ENCODE data around the gene POLRMT.
"Not testable (repeated sequence)": the region's sequence is repeated elsewhere in the genome, so short reads cannot be mapped to it uniquely, and the experiment has no call there.

Gene POLRMT

DNA sequence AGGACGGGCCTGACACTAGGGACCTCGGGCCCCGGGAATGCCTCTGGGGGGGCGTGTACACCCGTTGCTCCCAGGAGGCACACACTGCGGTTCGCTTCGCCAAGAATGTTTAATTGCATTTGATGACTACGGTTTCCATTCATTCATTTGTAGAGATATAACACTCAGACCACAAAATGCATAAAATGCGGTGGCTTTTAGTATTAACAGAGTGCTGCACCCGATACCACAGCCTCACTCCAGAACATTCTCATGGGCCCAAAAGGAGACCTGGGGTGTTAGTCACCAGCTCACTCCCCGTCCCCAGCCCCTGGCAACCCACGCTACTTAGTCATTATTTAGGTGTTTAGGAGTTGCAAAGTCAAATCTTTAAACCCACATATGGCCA lies 21.9 kb downstream of the POLRMT start:
- no peak for DNase-seq (ENCODE audit: low read depth, low spot score)

DNA sequence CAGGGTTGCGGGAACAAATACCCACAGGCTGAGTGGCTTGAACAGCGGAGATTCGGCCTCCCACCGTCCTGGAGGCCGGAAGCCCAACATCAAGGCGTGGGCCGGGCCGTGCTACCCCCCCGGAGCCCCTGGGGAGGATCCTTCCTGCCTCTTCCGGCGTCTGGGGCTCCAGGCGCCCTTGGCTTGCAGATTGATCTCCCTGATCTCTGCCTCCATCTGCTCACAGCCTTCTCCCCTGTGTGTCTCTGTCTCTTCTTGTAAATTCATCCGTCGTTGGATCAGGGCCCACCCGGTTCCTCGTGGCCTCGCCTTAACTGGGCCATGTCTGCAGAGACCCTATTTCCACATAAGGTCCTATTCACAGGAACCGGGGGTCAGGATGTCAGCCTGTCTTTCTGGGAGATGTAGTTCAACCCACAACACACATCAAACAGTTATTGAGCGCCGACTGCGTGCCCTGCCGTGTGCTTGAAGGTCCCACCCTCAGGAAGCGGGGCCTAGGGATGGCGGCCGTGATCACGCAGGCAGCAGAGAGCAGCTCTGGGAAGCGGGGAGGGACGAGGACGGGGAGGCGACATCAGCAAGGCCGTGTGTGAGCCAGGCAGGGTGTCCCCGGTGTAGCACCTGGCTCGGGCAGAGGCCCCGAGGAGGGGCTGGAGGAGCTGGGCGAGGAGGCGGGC lies 22.4 kb downstream of the POLRMT start:
- no peak for DNase-seq (ENCODE audit: low read depth, low spot score)

DNA sequence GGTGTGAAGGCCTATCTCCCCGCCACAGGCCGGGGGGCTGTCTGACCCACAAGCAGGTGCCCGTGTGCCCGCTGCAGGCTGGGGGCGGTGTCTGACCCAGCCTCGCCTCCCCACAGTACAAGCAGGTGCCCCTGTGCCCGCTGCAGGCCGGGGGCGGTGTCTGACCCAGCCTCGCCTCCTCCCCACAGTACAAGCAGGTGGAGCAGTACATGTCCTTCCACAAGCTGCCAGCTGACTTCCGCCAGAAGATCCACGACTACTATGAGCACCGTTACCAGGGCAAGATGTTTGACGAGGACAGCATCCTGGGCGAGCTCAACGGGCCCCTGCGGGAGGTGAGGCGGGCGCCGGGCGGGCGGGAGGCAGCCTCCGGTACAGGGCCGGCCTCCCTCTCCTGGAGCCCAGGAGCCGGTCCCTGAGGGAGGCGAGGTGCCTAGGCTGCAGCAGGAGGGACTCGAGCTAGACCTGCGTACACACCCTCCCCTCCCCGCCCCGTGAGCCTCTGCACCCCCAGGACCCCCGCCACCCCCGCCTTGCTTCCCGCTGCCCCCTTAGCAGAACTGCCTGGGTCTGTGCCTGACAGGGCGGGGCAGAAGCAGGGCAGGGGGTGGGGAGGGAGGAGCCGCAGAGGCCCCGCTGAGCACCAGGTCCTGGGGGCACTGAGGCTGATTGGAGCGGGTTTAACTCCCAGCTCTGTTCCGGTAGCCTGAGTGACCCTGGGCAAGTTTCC lies 23.1 kb downstream of the POLRMT start:
- DNase-seq (ENCODE audit: low read depth, low spot score): no peak

DNA sequence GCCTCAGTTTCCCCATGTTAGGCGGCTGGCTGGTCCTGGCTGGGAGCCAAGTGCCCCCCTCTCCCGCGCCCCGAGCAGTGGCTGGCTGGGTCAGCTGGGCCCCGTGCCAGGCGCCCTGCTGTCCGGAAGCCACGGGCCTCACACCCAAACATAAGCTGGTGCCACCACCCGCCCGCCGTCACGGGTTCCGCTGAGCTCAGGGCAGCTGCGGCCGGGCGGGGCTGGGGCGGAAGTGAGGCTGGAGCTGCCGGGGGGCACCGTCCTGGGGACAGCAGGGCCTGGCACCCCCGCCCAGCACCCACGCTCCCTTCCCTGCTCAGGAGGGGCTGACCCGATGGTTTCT lies 24.4 kb downstream of the POLRMT start:
- DNase-seq (ENCODE audit: low read depth, low spot score): no peak

DNA sequence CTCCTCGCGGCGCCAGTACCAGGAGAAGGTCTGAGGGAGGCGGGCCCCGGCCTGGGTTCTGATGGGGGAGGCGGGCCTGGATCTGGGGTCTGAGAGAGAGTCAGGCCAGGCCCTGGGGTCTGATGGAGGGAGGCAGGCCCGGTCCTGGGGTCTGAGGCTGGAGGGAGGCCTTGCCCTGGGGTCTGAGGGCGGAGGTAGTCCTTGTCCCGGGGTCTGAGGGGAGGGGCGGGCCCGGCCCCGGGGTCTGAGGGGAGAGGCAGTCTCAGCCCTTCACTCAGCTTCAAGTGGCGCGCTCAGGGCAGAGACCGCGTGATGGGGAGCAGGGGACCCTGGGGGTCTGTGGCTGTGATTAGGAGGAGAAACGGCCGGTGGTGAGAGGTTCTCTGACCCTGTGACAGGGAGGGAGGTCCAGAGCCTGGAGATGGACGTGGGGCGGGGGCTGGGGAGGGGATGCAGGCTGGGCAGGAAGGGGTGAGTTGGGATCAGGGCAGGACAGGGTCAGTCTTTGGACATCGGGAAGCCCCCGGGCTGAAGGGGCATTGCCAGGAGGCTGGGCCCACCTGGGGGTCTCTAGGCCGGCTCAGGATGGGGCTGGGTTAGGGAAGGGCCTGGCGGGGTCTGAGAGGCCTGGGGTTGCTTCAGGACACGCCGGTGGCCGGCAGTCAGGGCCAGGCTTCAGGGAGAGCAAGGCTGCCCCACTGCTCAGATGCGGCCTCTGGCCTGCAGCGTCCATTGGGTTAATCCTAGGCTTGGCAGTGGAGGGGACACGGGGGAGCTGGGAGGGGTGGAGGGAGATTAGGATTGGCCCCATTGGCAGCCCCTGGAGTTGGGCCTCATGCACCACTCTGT lies 25.0 kb downstream of the POLRMT start:
- DNase-seq (ENCODE audit: low read depth, low spot score): no peak

DNA sequence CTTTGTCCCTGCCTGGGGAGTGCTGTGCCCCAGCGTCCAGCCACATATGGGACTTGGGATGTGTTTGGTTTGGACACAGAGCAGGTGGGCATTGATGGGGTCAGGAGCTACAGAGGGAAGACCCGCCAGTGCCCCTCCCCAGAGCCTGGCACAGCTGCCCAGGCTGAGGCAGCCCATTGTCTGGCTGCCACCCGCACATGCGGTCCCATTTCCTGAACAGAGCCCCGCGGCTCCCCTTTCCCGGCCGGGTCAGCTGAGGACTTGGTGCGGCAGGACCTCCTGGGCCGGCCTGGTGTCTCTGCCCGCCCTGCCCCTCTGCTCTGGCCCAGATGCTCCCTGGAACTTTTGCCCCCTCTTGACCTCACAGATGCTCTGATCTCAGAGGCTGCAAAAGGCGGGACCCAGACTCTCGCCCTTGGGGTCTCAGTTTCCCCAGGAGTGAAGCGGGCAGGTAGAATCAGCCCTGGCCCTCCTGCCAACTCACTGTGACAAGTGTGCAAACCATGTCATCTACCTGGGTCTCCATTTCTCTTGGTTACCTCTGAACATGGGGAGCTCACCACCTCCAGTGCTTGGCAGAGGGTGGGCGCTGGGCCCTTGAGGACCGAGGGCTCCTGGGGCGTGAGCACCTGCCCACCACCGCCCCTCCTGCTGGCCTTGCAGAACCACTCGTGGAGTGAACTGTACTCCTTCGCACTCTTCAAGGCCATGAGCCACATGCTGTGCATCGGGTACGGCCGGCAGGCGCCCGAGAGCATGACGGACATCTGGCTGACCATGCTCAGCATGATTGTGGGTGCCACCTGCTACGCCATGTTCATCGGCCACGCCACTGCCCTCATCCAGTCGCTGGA lies 25.8 kb downstream of the POLRMT start:
- no peak for DNase-seq (ENCODE audit: low read depth, low spot score)

DNA sequence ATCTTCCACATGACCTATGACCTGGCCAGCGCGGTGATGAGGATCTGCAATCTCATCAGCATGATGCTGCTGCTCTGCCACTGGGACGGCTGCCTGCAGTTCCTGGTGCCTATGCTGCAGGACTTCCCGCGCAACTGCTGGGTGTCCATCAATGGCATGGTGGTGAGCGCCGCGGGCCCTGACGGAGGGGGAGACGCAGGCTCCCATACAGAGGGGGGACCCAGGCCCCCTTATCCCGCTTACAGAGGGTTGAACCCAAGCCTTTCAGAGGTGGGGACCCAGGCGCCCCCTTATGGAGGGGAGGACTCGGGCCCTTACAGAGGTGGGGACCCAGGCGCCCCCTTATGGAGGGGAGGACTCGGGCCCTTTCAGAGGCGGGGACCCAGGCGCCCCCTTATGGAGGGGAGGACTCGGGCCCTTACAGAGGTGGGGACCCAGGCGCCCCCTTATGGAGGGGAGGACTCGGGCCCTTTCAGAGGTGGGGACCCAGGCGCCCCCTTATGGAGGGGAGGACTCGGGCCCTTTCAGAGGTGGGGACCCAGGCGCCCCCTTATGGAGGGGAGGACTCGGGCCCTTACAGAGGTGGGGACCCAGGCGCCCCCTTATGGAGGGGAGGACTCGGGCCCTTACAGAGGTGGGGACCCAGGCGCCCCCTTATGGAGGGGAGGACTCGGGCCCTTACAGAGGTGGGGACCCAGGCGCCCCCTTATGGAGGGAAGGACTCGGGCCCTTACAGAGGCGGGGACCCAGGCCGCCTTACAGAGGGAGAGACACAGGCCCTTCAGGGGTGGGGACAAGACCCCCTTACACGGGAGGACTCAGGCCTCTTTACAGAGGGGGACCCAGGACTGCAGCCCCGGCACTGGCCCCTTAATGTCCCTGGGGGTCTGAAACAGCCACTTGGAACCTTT lies 28.0 kb downstream of the POLRMT start:
- not testable (repeated sequence) for DNase-seq (ENCODE audit: low read depth, low spot score)

DNA sequence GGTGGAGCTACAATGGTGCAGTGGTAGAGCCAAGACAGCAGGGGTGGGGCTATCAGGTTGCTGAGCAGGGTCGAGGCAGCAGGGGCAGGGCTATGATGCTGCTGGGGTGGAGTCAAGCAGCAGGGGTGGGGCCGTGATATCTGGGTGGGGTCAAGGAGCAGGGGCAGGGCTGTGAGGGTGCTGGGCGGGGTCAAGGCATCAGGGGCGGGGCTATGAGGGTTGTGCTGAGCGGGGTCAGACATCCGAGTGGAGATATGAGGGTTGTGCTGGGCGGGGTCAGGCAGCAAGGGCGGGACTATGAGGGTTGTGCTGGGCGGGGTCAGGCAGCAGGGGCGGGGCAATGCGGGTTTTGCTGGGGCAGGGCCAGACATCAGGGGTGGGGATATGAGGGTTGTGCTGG lies 29.0 kb downstream of the POLRMT start:
- DNase-seq (ENCODE audit: low read depth, low spot score): no peak

DNA sequence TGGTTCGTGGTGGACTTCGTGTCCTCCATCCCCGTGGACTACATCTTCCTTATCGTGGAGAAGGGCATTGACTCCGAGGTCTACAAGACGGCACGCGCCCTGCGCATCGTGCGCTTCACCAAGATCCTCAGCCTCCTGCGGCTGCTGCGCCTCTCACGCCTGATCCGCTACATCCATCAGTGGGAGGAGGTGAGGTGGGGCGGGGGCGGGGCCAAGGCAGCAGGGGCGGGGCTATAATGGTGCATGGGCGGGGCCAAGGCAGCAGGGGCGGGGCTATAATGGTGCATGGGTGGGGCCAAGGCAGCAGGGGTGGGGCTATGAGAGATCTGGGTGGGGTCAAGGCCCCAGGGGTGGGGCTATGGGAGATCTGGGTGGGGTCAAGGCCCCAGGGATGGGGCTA lies 29.6 kb downstream of the POLRMT start:
- DNase-seq (ENCODE audit: low read depth, low spot score): not testable (repeated sequence)

DNA sequence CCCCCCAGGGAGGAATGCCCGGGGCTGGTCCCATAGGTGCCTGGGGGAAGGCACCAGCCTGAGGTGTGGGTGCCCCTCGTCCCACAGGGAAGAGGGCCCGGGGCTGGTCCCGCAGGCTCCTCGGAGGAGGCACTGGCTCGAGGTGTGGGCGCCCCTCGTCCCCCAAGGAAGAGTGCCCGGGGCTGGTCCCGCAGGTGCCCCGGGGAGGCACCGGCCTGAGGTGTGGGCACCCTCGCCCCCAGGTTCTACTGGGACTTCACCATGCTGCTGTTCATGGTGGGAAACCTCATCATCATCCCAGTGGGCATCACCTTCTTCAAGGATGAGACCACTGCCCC lies 30.1 kb downstream of the POLRMT start:
- DNase-seq (ENCODE audit: low read depth, low spot score): not testable (repeated sequence)

DNA sequence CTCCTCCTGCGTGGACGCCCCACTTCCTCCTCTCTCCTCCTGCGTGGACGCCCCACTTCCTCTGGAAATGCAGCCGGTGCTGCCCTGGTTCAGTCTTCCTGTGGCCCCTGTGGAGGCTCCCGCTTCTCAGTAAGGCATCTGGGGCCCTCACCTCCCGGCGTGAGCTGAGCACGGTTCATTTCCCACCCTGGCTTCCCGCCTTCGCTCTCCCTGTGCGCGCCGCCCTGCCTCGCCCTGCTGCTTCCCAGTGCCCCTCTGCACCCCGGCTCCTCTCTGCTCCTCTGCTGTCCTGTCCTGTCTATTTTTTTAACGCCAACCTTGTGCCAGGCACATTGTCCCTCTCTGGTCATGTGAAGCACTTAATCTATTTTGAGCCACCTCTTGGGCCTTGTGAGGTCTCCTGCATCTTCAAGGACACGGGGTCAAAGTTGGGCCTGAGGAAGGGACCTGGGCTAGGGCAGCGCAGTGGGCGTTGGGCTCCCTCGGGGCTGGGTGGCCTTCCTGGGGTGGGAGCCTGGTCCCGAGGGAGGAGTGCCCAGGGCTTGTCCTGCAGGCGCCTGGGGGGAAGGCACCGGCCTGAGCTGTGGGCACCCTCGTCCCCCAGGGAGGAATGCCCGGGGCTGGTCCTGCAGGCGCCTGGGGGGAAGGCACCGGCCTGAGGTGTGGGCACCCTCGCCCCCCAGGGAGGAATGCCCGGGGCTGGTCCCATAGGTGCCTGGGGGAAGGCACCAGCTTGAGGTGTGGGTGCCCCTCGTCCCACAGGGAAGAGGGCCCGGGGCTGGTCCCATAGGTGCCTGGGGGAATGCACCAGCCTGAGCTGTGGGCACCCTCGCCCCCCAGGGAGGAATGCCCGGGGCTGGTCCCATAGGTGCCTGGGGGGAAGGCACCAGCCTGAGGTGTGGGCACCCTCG lies 30.7 kb downstream of the POLRMT start:
- no peak for DNase-seq (ENCODE audit: low read depth, low spot score)

DNA sequence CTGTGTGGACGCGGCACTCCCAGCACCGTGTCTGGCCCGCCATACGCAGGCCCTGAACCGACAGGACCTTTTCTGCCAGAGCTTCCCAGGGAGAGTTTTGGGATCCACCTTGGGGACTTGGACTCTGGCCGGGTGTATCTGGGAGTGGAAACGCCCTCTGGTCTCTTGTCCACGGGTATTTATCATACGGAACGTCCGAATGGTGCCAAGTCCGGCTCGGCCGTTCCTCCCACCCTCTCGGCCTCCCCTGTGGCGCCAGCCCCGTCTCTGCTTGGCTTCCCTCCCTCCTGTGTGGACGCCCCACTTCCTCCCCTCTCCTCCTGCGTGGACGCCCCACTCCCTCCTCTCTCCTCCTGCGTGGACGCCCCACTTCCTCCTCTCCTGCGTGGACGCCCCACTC lies 31.5 kb downstream of the POLRMT start:
- no peak for DNase-seq (ENCODE audit: low read depth, low spot score)

DNA sequence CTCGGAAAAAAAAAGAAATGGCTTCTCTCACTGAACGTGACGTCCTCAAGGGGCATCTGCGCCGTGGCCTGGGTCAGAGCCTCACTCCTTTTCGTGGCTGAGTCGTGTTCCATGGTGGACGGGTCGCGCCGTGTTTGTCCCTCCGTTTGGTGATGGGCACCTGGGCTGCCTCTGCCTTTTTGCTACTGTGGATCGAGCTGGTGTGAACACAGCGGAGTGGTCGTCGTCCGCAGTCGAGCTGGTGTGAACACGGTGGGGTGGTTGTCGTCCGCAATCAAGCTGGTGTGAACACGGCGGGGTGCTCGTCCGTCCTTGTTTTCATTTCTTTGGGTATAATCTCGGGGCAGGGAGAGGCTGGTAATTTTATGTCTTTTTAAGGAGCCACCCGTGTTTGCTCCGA lies 32.0 kb downstream of the POLRMT start:
- no peak for DNase-seq (ENCODE audit: low read depth, low spot score)

DNA sequence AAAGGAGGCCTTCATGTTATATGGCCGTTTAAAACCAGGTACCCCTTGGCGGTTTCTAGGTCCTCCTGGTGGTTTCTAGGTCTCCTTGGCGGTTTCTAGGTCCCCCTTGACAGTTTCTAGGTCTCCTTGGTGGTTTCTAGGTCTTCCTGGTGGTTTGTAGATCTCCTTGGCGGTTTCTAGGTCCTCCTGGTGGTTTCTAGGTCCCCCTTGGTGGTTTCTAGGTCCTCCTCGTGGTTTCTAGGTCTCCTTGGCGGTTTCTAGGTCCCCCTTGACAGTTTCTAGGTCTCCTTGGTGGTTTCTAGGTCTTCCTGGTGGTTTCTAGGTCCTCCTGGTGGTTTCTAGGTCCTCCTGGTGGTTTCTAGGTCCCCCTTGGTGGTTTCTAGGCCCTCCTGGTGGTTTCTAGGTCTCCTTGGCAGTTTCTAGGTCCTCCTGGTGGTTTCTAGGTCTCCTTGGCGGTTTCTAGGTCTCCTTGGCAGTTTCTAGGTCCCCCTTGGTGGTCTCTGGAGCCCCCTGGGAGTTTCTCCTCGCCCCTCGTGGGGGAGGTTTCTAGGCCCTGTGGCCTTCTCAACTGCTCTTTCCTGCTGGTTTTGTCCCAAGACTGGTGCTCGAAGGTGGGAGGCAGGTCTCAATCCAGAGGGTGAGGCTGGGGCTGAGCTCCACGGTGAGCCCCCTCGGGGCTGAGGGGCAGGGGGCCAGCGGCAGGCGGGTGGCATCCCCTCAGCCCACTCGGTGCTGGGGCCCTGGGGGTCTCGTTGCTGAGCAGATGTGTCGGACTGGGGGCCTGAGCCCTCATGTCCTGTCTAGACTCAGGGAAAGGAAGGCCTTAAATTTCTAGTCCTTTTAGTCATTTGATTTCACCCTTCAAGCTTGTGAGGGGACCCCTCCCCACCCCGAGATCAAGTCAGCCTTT lies 35.7 kb downstream of the POLRMT start:
- no peak for DNase-seq (ENCODE audit: low read depth, low spot score)

DNA sequence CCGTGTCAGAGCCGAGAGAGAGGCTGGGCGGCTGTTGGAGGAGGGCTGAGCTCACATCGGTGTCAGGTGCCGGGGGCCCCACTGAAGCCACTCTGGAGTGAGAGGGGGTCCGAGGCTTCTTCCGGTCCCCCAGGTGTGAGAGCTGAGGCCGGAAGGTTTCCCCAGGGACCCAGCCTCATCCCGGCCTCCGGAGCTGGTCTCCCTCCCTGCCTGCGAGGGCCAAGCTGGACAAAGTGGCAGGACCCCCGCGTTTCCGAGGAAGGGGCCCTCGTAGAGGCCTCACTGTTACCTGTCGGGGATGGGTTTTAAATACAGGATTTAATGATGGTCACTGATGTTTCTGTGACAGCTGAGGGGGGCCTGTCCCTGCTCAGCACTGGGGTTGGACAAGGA lies 37.1 kb downstream of the POLRMT start:
- DNase-seq (ENCODE audit: low read depth, low spot score): no peak

DNA sequence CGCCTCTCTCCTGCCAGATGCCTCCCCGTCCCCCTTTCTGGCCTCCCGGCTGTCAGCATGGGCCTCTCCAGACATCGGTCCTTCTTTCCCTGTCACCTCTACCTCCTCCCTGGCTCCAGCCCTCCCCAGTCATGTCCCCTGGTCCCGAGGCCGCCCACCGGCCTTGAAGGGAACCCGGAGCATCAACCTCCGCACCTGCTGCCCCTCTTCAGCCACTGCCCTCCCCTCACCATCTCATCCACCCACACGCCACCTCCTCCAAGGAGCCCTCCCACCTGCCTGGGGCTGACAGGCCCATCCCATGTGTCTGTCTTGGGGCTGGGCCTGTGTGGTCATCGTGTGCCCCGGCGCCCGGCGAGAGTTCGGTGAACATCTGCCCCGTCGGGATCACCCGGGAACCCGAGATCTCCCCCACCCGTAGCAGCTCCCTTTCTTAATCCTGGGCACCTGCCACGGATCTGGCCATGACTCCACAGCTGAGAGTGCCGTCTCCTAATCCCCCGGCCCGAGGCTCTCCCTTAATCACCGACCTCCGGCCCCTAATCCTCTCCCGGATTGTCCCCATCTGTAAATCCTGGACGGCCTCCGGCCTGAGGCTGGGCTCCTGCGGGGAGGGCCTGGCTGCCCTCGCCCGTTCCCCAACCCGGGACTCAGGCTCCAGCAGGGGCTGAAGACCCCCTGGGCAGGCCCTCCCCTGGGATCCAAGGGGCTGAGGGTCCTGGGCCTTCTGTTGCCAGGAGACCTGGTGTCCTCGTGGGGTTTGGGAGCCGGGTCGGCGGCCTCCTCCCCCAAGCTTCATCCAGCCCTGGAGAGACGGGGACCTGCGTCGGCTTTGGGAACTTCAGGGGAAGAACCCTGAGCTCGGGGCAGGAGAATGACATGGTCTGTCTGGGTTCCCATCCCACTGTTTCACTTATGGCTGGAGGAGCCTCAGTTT lies 37.7 kb downstream of the POLRMT start:
- no peak for DNase-seq (ENCODE audit: low read depth, low spot score)

DNA sequence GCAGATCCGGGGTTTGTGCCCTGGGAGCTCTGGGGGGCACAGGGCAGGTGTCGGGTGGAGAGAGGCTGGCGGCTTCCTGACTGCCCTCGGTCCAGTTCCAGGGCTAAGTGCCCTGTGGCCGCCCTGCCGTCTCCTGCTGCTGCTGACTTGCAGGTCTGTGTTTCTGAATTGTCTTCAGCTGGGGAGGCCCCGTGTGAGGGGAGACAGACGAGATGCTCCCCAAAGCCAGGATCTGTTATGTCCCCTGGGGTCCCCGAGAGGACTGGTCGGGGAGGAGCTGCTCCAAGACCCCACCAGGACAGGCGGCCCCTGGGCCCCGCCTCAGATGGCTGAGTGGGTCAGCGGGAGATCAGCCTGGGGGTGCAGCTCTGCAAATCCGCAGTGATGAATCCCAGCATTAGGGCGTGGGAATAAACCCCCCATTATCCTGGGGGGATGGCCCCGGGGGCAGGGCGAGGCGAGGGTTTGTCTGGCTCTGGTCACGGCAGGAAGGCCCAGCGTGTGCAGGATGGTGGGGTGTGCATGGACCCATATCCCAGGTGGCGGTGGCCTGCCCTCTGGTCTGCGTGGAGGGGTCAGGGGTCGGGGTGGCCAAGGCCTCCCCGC lies 39.0 kb downstream of the POLRMT start:
- DNase-seq (ENCODE audit: low read depth, low spot score): no peak

Measured in activated naive CD8-positive, alpha-beta T cell treated with anti-CD3 and anti-CD28 coated beads, Interleukin-2, amount 50 U/mL, for 16 hours (primary cell).